Stromal cell of bone marrow (primary cell): Measurements from ENCODE around the gene MSRB1.
"Not testable (repeated sequence)": the region's sequence is repeated elsewhere in the genome, so short reads cannot be mapped to it uniquely, and the experiment has no call there.

Experiments used
- DNase-seq: peaks from one replicate; pipeline ENCODE4 v3.0.0-alpha.2; 2012; ENCODE audit warnings: low read depth

MSRB1 gene

GRCh38 chr16:1938910-1939309 is 4.1 kb downstream of the MSRB1 start:
- DNase-seq, result no peak

- DNase-seq, result no peak
These were observed 4.7 kb downstream of the MSRB1 start for GRCh38 chr16:1938316-1938715.

GRCh38 chr16:1936945-1937479 is 6.0 kb downstream of the MSRB1 start:
- no peak for DNase-seq

GRCh38 chr16:1933097-1933661 is 9.8 kb downstream of the MSRB1 start:
- DNase-seq, result no peak

GRCh38 chr16:1932050-1933028 is 10.7 kb downstream of the MSRB1 start:
- no peak for DNase-seq

- DNase-seq, result no peak
These were observed 12.7 kb downstream of the MSRB1 start for GRCh38 chr16:1930338-1930720.

GRCh38 chr16:1929578-1930337 is 13.2 kb downstream of the MSRB1 start:
- DNase-seq, result peak; percentile 55

GRCh38 chr16:1929105-1929504 is 13.9 kb downstream of the MSRB1 start:
- DNase-seq, result no peak

- no peak for DNase-seq
These were observed 16.7 kb downstream of the MSRB1 start for GRCh38 chr16:1926271-1926670.

GRCh38 chr16:1924095-1924494 is 18.9 kb downstream of the MSRB1 start:
- no peak for DNase-seq

GRCh38 chr16:1923299-1924034 is 19.5 kb downstream of the MSRB1 start:
- DNase-seq, result no peak

GRCh38 chr16:1922357-1922756 is 20.6 kb downstream of the MSRB1 start:
- no peak for DNase-seq

- DNase-seq, result no peak
These were observed 22.2 kb downstream of the MSRB1 start for GRCh38 chr16:1920727-1921171.

- not testable (repeated sequence) for DNase-seq
These were observed 22.9 kb downstream of the MSRB1 start for GRCh38 chr16:1920122-1920521.

GRCh38 chr16:1919327-1919998 is 23.5 kb downstream of the MSRB1 start:
- no peak for DNase-seq

- no peak for DNase-seq
These were observed 24.4 kb downstream of the MSRB1 start, which contains the start of gene HS3ST6 for GRCh38 chr16:1918351-1919326. Gene HS3ST6 (minus strand): TSS chr16:1918415. CDS start chr16:1918323, 92 bp downstream.

GRCh38 chr16:1917665-1918350 is 25.2 kb downstream of the MSRB1 start:
- DNase-seq, result no peak

- DNase-seq, result no peak
These were observed 25.8 kb downstream of the MSRB1 start for GRCh38 chr16:1917056-1917664.

- no peak for DNase-seq
These were observed 26.4 kb downstream of the MSRB1 start for GRCh38 chr16:1916640-1916990.
